Endothelial cell (in vitro differentiated cells): ENCODE data around the gene SPRING1. TPM values are rescaled to one million over a fixed set of nuclear protein-coding genes. Genes with fewer than 3 reads are reported as not detected.

Source experiments
- DNase-seq: peaks from one replicate; pipeline ENCODE4 v3.0.0; 2021; ENCODE audit warnings: low spot score
- H3K27ac Mint-ChIP-seq: one replicate; pipeline ENCODE4 v1.8.0; 2021; ENCODE audit warnings: mixed read lengths, inconsistent platforms; ENCODE audit not compliant: unreplicated experiment
- H3K27me3 Mint-ChIP-seq: one replicate; pipeline ENCODE4 v1.8.0; 2021; ENCODE audit warnings: mild to moderate bottlenecking, moderate library complexity, mixed read lengths, inconsistent platforms; ENCODE audit not compliant: unreplicated experiment
- H3K36me3 Mint-ChIP-seq: one replicate; pipeline ENCODE4 v1.8.0; 2021; ENCODE audit warnings: mild to moderate bottlenecking, low read depth, mixed read lengths, inconsistent platforms; ENCODE audit not compliant: unreplicated experiment
- H3K4me1 Mint-ChIP-seq: one replicate; pipeline ENCODE4 v1.8.0; 2021; ENCODE audit warnings: mild to moderate bottlenecking, mixed read lengths, inconsistent platforms; ENCODE audit not compliant: unreplicated experiment
- H3K4me3 Mint-ChIP-seq: one replicate; pipeline ENCODE4 v1.8.0; 2021; ENCODE audit warnings: mild to moderate bottlenecking, mixed read lengths, inconsistent platforms; ENCODE audit not compliant: unreplicated experiment
- H3K9me3 Mint-ChIP-seq: one replicate; pipeline ENCODE4 v1.8.0; 2021; ENCODE audit warnings: mixed read lengths, inconsistent platforms; ENCODE audit not compliant: unreplicated experiment
- CTCF ChIP-seq: fragments of 200-600 bp; sonication (generic); IDR thresholded peaks from one replicate; pipeline ENCODE4 v1.5.0; 2021; ENCODE audit warnings: antibody characterized with exemption; ENCODE audit not compliant: unreplicated experiment
- total RNA-seq: library from RNA; stranded (reverse); fragmentation: NEBNext Ultra II Directional; extraction: Animal tissue kit (Norgen Biotek cat#: 25700); gene quantifications from one replicate; pipeline ENCODE4 v1.2.1, GENCODE V29; 2021; ENCODE audit not compliant: unreplicated experiment

The SPRING1 gene
- total RNA-seq, 1 donor from 2014 or later, result 73.8 TPM

DNA sequence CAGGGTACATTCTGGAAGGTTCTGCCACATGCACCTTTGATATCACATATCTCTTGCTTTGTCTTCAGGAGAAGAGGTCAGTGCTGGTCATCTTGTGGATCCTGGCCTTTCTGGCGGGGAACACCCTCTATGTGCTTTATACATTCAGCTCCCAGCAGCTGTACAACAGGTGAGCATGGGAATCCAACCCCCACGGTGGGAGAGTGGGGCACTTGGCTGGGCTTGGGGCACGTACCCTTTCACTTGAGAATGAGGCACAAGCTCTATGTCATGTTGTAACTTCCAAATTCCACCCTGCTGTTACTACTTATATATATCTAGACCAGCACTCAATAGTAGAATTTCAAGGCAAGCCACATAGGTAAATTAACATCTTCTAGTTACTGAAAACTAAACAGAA lies 28.9 kb upstream of the SPRING1 start:
- TF ChIP-seq CTCF, result no peak
- peaks cover 3% of the 10 kb centered on the region for H3K4me1 Mint-ChIP-seq
- H3K4me3 Mint-ChIP-seq, result no peak overlapping the region
- H3K27ac Mint-ChIP-seq, result no peak overlapping the region
- H3K27me3 Mint-ChIP-seq, result no peaks in the 10 kb centered on the region
- DNase-seq, result no peak
- no peaks in the 10 kb centered on the region for H3K36me3 Mint-ChIP-seq
- no peaks in the 10 kb centered on the region for H3K9me3 Mint-ChIP-seq

DNA sequence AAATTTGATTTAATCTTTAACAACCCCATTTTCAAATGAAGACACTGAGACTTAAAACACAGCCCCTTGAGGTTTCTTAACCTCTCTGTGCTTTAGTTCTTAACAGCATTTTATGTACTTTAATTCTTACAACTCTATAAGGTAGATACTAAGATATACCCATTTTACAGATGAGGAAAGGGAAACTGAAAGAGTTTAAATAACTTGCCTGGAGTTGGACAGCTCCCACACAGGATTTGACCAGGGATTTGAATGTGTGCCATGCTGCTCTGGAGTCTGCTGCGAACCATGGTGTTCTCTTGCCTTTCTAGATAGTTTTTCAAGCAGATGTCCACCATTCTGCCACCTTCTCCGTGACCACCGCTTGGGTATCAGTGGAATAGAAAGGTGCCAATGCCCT lies 28.4 kb upstream of the SPRING1 start:
- no peak for DNase-seq
- no peak overlapping the region for H3K4me3 Mint-ChIP-seq
- TF ChIP-seq CTCF, result no peak
- no peaks in the 10 kb centered on the region for H3K9me3 Mint-ChIP-seq
- H3K27ac Mint-ChIP-seq, result no peak overlapping the region
- no peaks in the 10 kb centered on the region for H3K36me3 Mint-ChIP-seq
- H3K27me3 Mint-ChIP-seq, result no peaks in the 10 kb centered on the region
- H3K4me1 Mint-ChIP-seq, result no peaks in the 10 kb centered on the region

- peaks cover 1% of the 10 kb centered on the region for H3K4me1 Mint-ChIP-seq
- no peak overlapping the region for H3K27ac Mint-ChIP-seq
- no peak for DNase-seq
- H3K4me3 Mint-ChIP-seq, result no peak overlapping the region
- H3K9me3 Mint-ChIP-seq, result no peaks in the 10 kb centered on the region
- no peaks in the 10 kb centered on the region for H3K27me3 Mint-ChIP-seq
- TF ChIP-seq CTCF, result no peak
- H3K36me3 Mint-ChIP-seq, result peaks cover 5% of the 10 kb centered on the region
Measured at GRCh38 chr12:116765271-116765670, 27.4 kb upstream of the SPRING1 start.

DNA sequence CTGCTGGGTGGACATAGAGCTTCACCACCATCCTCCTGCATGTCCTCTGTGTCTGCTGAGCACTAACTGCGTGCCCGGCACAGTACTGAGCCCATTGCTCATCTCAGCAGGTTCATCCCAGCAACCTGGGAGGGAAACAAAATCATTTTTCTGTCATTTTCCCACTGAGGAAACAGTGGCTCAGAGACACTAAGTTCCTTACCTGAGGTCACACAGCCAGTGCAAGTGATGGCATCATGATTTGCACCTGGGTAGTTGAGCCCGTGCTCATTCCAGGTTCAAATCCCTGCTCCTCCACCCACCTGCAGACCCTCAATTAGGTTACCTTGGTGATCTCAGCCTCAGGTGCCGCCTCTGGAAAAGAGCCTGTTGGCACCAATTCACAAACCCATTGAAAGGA lies 23.6 kb upstream of the SPRING1 start:
- Mint-ChIP-seq H3K27me3 (no peaks in the 10 kb centered on the region), H3K9me3 (no peaks in the 10 kb centered on the region), H3K4me3 (no peak overlapping the region), H3K4me1 (peaks cover 5% of the 10 kb centered on the region), H3K36me3 (peaks cover 5% of the 10 kb centered on the region), H3K27ac (no peak overlapping the region)
- DNase-seq, result no peak
- no peak for TF ChIP-seq CTCF

GRCh38 chr12:116760622-116761020 lies 22.8 kb upstream of the SPRING1 start:
- Mint-ChIP-seq H3K9me3 (no peaks in the 10 kb centered on the region), H3K36me3 (peaks cover 5% of the 10 kb centered on the region), H3K27me3 (no peaks in the 10 kb centered on the region), H3K27ac (no peak overlapping the region), H3K4me3 (peak overlapping the region; percentile 68), H3K4me1 (peaks cover 5% of the 10 kb centered on the region)
- TF ChIP-seq CTCF, result no peak
- DNase-seq, result no peak
